Activated naive CD4-positive, alpha-beta T cell treated with anti-CD3 and anti-CD28 coated beads, Interleukin-2, amount 10 ng/mL, durations not matched to agents 7 days and 5 days (primary cell): ENCODE results near the gene GUCY1A1.

Experiments
- CTCF ChIA-PET: fragments of 350-600 bp; sonication (Branson Sonifier 250); formaldehyde crosslinking; loops from one replicate; lab custom pipeline; 2021; ENCODE audit warnings: antibody characterized with exemption; lab: Charles Lee
- DNase-seq: peaks from one replicate; pipeline ENCODE4 v3.0.0-alpha.2; 2020
- H3K27ac Mint-ChIP-seq: one replicate; pipeline ENCODE4 v1.8.0; 2021; ENCODE audit warnings: mild to moderate bottlenecking, moderate library complexity, mixed read lengths
- H3K27me3 Mint-ChIP-seq: one replicate; pipeline ENCODE4 v1.8.0; 2021; ENCODE audit warnings: mild to moderate bottlenecking, mixed read lengths
- H3K36me3 Mint-ChIP-seq: one replicate; pipeline ENCODE4 v1.8.0; 2021; ENCODE audit warnings: mixed read lengths
- H3K4me1 Mint-ChIP-seq: one replicate; pipeline ENCODE4 v1.8.0; 2021; ENCODE audit warnings: mixed read lengths
- H3K4me3 Mint-ChIP-seq: one replicate; pipeline ENCODE4 v1.8.0; 2021; ENCODE audit warnings: mild to moderate bottlenecking, moderate library complexity, mixed read lengths
- H3K9me3 Mint-ChIP-seq: one replicate; pipeline ENCODE4 v1.8.0; 2021; ENCODE audit warnings: mixed read lengths

GUCY1A1 gene

GRCh38 chr4:155693015-155693663, 26.5 kb downstream of the GUCY1A1 start:
- Mint-ChIP-seq H3K4me1 (no peaks in the 10 kb centered on the region), H3K4me3 (no peak overlapping the region), H3K27ac (no peak overlapping the region), H3K36me3 (no peaks in the 10 kb centered on the region), H3K27me3 (no peaks in the 10 kb centered on the region), H3K9me3 (no peaks in the 10 kb centered on the region)
- CTCF ChIA-PET: no interaction called here
- DNase-seq: no peak

- H3K27me3 Mint-ChIP-seq: no peaks in the 10 kb centered on the region
- no peak overlapping the region for H3K27ac Mint-ChIP-seq
- no peaks in the 10 kb centered on the region for H3K36me3 Mint-ChIP-seq
- DNase-seq: no peak
- H3K9me3 Mint-ChIP-seq: no peaks in the 10 kb centered on the region
- no peak overlapping the region for H3K4me3 Mint-ChIP-seq
- H3K4me1 Mint-ChIP-seq: no peaks in the 10 kb centered on the region
- CTCF ChIA-PET: no interaction called here
Measured at GRCh38 chr4:155694100-155694785, 27.6 kb downstream of the GUCY1A1 start.

- Mint-ChIP-seq H3K4me1 (no peaks in the 10 kb centered on the region), H3K9me3 (no peaks in the 10 kb centered on the region), H3K27ac (no peak overlapping the region), H3K36me3 (no peaks in the 10 kb centered on the region), H3K27me3 (no peaks in the 10 kb centered on the region), H3K4me3 (no peak overlapping the region)
- CTCF ChIA-PET: no interaction called here
- DNase-seq: no peak
Measured at GRCh38 chr4:155696226-155696625, 29.6 kb downstream of the GUCY1A1 start.

GRCh38 chr4:155696726-155697125, 30.1 kb downstream of the GUCY1A1 start:
- CTCF ChIA-PET: no interaction called here
- DNase-seq: no peak
- no peak overlapping the region for H3K27ac Mint-ChIP-seq
- H3K36me3 Mint-ChIP-seq: no peaks in the 10 kb centered on the region
- no peak overlapping the region for H3K4me3 Mint-ChIP-seq
- H3K4me1 Mint-ChIP-seq: no peaks in the 10 kb centered on the region
- H3K9me3 Mint-ChIP-seq: no peaks in the 10 kb centered on the region
- no peaks in the 10 kb centered on the region for H3K27me3 Mint-ChIP-seq

- Mint-ChIP-seq H3K27me3 (no peaks in the 10 kb centered on the region), H3K4me1 (no peaks in the 10 kb centered on the region), H3K27ac (no peak overlapping the region), H3K36me3 (no peaks in the 10 kb centered on the region), H3K9me3 (no peaks in the 10 kb centered on the region), H3K4me3 (no peak overlapping the region)
- no peak for DNase-seq
- CTCF ChIA-PET: no interaction called here
Measured at GRCh38 chr4:155701827-155702226, 35.2 kb downstream of the GUCY1A1 start.

GRCh38 chr4:155703486-155704247, 37.0 kb downstream of the GUCY1A1 start:
- no peaks in the 10 kb centered on the region for H3K27me3 Mint-ChIP-seq
- H3K27ac Mint-ChIP-seq: no peak overlapping the region
- H3K9me3 Mint-ChIP-seq: no peaks in the 10 kb centered on the region
- H3K36me3 Mint-ChIP-seq: no peaks in the 10 kb centered on the region
- CTCF ChIA-PET: interaction anchor here (0.7 kb wide), 1 partner anchor 108 kb away, joined by 3 read pairs; no protein-coding TSS in a partner anchor
- H3K4me3 Mint-ChIP-seq: no peak overlapping the region
- no peak for DNase-seq
- no peaks in the 10 kb centered on the region for H3K4me1 Mint-ChIP-seq

- CTCF ChIA-PET: no interaction called here
- no peak for DNase-seq
- no peak overlapping the region for H3K27ac Mint-ChIP-seq
- no peaks in the 10 kb centered on the region for H3K4me1 Mint-ChIP-seq
- H3K36me3 Mint-ChIP-seq: no peaks in the 10 kb centered on the region
- H3K9me3 Mint-ChIP-seq: no peaks in the 10 kb centered on the region
- H3K27me3 Mint-ChIP-seq: no peaks in the 10 kb centered on the region
- no peak overlapping the region for H3K4me3 Mint-ChIP-seq
Measured at GRCh38 chr4:155704841-155705404, 38.3 kb downstream of the GUCY1A1 start.

- no peak overlapping the region for H3K4me3 Mint-ChIP-seq
- H3K27me3 Mint-ChIP-seq: no peaks in the 10 kb centered on the region
Measured at GRCh38 chr4:155705664-155706063, 39.0 kb downstream of the GUCY1A1 start.

GRCh38 chr4:155706147-155706546, 39.5 kb downstream of the GUCY1A1 start:
- Mint-ChIP-seq H3K27ac (no peak overlapping the region), H3K4me1 (no peaks in the 10 kb centered on the region), H3K4me3 (no peak overlapping the region), H3K36me3 (no peaks in the 10 kb centered on the region), H3K27me3 (no peaks in the 10 kb centered on the region), H3K9me3 (no peaks in the 10 kb centered on the region)
- DNase-seq: no peak
- CTCF ChIA-PET: no interaction called here

More at GRCh38 chr4:155705664-155706063, 39.0 kb downstream of the GUCY1A1 start:
- H3K36me3 Mint-ChIP-seq: no peaks in the 10 kb centered on the region
- DNase-seq: no peak
- no peaks in the 10 kb centered on the region for H3K4me1 Mint-ChIP-seq
- CTCF ChIA-PET: no interaction called here
- no peaks in the 10 kb centered on the region for H3K9me3 Mint-ChIP-seq
- H3K27ac Mint-ChIP-seq: no peak overlapping the region

GRCh38 chr4:155707251-155707650, 40.6 kb downstream of the GUCY1A1 start:
- Mint-ChIP-seq H3K36me3 (no peaks in the 10 kb centered on the region), H3K9me3 (no peaks in the 10 kb centered on the region), H3K4me3 (no peak overlapping the region), H3K4me1 (no peaks in the 10 kb centered on the region), H3K27ac (no peak overlapping the region), H3K27me3 (no peaks in the 10 kb centered on the region)
- DNase-seq: no peak
- CTCF ChIA-PET: no interaction called here

- DNase-seq: no peak
- CTCF ChIA-PET: no interaction called here
- H3K4me3 Mint-ChIP-seq: no peak overlapping the region
- H3K4me1 Mint-ChIP-seq: no peaks in the 10 kb centered on the region
- H3K27me3 Mint-ChIP-seq: no peaks in the 10 kb centered on the region
- H3K27ac Mint-ChIP-seq: no peak overlapping the region
- H3K36me3 Mint-ChIP-seq: no peaks in the 10 kb centered on the region
- no peaks in the 10 kb centered on the region for H3K9me3 Mint-ChIP-seq
Measured at GRCh38 chr4:155708782-155709181, 42.1 kb downstream of the GUCY1A1 start.

- Mint-ChIP-seq H3K27ac (no peak overlapping the region), H3K27me3 (no peaks in the 10 kb centered on the region), H3K4me3 (no peak overlapping the region), H3K36me3 (no peaks in the 10 kb centered on the region), H3K4me1 (no peaks in the 10 kb centered on the region), H3K9me3 (no peaks in the 10 kb centered on the region)
- no peak for DNase-seq
- CTCF ChIA-PET: no interaction called here
Measured at GRCh38 chr4:155709918-155710317, 43.3 kb downstream of the GUCY1A1 start.

- H3K4me1 Mint-ChIP-seq: no peaks in the 10 kb centered on the region
- H3K36me3 Mint-ChIP-seq: no peaks in the 10 kb centered on the region
- no peak overlapping the region for H3K27ac Mint-ChIP-seq
- no peak overlapping the region for H3K4me3 Mint-ChIP-seq
- CTCF ChIA-PET: no interaction called here
- no peak for DNase-seq
- no peaks in the 10 kb centered on the region for H3K27me3 Mint-ChIP-seq
- no peaks in the 10 kb centered on the region for H3K9me3 Mint-ChIP-seq
Measured at GRCh38 chr4:155711556-155711955, 44.9 kb downstream of the GUCY1A1 start.

- no peak overlapping the region for H3K4me3 Mint-ChIP-seq
- H3K4me1 Mint-ChIP-seq: no peaks in the 10 kb centered on the region
- no peaks in the 10 kb centered on the region for H3K27me3 Mint-ChIP-seq
- H3K36me3 Mint-ChIP-seq: no peaks in the 10 kb centered on the region
- DNase-seq: no peak
- CTCF ChIA-PET: no interaction called here
- no peaks in the 10 kb centered on the region for H3K9me3 Mint-ChIP-seq
- no peak overlapping the region for H3K27ac Mint-ChIP-seq
Measured at GRCh38 chr4:155712846-155713245, 46.2 kb downstream of the GUCY1A1 start.
